Sigmoid colon (tissue), 3 donors: ENCODE data around the gene DYNLRB2.

Experiments
- CTCF ChIP-seq, 4 experiments: fragments of 450-650 bp in 3 of 4; fragments of 200-600 bp in 1 of 4; IDR thresholded peaks; one replicate each; pipeline ENCODE4 v1.5.1; 2016 to 2019; ENCODE audit warnings: antibody characterized with exemption in 4 of 4, mild to moderate bottlenecking in 3 of 4, moderate library complexity in 2 of 4
- POLR2A ChIP-seq, 2 donors: fragments of 450-650 bp; IDR thresholded peaks; one replicate each; pipeline ENCODE4 v1.6.1; 2016; ENCODE audit warnings: antibody characterized with exemption in 2 of 2, mild to moderate bottlenecking in 2 of 2, moderate library complexity in 2 of 2

DNA sequence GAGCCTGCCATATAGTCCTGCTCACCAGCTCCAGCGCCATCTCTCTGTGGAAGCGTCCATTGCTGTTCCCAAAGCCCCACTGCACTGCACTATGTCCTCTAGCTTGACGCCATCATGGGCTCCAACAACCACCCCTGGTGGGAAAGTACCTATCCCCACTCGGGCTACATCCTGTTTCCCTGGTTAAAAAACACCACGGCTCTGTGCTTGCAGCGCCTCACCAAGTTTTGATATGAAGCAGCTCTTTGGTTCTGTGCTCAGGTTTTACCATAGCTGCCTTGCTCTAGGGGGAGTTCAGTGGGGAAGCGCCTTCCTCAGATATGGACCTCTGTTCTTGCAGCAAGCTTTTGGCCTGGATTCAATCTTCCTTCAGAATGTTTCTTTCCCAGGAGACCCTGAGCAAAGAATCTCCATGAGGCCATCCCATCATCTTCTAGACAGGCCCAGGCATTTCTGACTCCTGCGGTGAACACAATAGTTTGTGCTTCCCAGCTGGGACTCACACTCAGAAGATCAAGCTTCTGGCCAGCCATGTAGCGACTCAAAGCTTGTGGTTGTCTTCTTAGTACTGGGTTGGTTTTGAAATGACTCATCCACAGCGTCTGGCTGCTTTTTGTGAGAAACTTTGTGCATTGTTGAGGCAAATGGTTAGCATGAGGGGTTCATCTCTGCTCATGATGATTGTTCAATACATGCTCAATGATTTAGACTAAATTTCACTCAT lies 39.5 kb downstream of the DYNLRB2 start:
- no peak for TF ChIP-seq CTCF (IDR thresholded peaks at IDR 0.05)
- TF ChIP-seq POLR2A (IDR thresholded peaks at IDR 0.05), result no peak
